GM20431 (cell line): ENCODE results near the gene BCAS1.
"Not testable (repeated sequence)": the region's sequence is repeated elsewhere in the genome, so short reads cannot be mapped to it uniquely, and the experiment has no call there.

Experiments
- in situ Hi-C: fragments of 300-500 bp; cut with MseI, MboI; formaldehyde crosslinking; loops from one replicate; pipeline ENCODE4 v1.15.0; 2020; ENCODE audit warnings: low sequenced_read_pairs; ENCODE audit not compliant: unreplicated experiment

Gene BCAS1

DNA sequence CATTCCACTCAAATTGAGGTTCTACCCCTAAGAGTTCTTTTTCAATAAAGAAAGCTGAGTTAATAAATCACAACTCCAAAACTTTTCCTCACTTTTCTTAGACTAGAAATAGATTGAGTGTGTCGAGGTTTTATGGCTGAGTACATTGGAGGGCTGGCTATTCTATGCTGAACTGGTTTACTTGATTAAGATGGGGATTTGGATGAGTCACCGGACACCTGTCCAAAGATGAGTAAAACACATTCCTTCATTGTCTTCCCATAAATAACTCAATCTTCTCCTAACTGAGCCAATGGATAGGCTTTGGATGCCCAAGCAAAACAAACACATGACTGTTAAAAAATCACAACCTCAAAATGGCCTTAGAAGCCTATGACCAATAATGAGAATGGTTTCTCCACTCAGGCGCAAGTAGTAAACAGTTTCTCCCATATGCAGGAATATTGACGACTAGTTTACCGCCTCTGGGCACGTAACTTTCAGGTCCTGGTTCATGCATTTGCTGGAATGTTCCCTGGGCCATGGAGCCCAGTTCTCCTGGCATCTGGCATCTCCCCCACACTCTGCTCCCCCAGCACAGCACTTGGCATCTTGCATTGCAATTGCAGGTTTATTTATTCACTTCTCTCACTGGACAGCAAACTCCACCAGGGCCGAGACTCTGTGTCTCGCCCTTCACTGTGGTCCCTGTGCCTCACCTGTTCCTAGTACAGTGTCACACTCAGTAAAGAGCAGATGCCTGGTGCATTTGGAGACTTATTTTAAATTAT is 43.9 kb downstream of the BCAS1 start:
- in situ Hi-C loops: no loop called here

DNA sequence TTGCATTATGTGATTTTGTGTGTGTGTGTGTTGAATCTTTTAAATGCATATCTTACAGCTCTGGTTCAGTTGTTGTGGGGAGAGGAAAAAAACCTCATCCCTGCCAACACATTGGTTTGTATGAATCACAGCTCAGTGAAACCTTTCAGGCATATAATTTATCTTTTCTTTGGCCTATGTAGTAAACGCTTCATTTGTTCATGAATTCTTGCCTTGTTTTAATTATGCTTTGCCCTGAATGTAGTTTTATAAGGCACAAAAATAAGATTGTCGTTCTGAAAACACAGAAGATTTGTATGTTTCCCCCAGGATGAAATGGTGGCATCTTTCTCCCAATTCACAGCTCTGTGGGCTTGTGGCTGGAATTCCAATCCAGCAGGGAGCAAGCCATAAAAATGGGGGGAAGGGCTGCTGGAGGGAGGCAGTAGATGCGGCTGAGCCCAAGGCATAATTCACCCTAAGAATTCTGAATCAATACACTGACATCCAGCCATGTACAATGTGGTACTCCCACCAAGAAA is 45.1 kb downstream of the BCAS1 start:
- in situ Hi-C loops: no loop called here

DNA sequence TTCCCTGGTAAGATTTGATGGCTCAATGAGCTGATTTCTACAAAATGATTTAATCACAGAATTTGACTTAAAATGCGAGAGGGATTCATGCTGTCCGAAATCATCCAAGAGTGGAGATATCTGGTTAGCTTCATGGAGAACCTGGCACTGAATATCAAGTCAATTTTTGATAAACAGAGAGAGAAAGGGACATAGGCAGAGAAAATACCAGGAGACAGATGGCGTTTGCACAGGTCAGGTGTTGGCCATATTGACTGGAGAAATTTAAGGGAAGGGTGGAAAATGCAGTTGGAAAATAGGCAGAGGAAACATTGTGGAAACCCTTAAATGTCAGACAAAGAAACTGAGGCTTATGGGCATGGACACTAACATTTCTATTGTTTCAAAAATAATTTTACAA is 47.0 kb downstream of the BCAS1 start:
- in situ Hi-C loops: no loop called here

DNA sequence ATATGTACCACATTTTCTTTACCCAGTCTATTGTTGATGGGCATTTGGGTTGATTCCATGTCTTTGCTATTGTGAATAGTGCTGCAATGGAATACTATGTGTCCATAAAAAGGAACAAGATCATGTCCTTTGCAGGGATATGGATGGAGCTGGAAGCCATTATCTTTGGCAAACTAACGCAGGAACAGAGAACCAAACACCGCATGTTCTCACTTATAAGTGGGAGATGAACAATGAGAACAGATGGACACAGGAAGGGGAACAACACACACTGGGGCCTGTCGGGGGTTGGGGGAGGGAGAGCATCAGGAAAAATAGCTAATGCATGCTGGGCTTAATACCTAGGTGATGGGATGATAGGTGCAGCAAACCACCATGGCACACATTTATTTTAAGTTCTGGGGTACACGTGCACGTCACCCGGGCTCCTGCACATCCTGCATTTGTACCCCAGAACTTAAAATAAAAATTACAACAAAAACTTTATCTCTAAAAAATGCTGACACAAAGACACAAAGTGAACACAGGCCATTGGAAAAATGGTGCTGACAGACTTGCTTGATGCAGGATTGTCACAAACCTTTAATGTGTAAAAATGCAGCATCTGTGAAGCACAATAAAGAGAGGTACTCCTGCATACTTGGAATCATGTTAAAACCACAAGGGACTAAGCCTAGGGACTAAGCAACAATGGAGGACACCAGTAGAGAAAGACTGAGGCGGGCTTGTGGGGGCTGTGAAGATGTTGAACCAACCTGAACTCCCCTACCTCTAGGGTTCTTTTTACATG is 48.8 kb downstream of the BCAS1 start:
- in situ Hi-C loops: no loop called here

DNA sequence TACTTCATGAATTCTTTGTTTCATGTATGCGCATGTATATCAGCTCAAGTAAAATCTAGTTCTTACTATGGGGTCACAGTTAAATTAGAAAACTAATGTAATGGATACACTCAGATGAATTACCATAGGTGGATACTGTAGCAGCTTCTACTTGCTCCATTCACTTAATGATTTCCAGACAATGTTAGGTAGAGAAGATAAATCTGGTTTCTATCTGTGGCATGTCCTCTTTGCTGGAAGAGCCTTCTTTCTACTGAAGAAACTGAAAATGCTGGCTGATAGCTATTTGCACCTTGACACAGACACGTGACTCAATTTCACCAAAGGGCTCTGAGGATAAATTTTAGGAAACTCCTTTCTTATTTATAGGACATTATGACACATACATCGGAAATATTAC is 49.5 kb downstream of the BCAS1 start:
- in situ Hi-C loops: no loop called here

DNA sequence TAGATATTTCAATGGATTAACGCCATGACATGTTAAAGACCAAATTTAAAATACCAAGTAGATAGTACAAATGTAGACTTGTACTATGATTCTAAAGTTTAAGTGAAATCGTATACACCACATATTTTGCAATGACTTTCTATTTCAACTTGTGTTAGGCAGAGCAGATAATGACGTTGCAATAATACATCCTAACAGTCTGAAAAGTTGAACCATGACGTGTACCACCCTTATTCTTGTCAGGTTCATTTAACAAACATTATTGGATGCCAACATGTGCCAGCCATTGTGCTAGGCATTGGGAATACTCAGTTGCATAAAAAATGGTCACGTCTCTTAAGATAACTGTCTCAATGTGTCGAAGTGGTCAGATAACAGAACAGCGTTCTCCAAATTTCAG is 50.0 kb downstream of the BCAS1 start:
- in situ Hi-C loops: no loop called here

DNA sequence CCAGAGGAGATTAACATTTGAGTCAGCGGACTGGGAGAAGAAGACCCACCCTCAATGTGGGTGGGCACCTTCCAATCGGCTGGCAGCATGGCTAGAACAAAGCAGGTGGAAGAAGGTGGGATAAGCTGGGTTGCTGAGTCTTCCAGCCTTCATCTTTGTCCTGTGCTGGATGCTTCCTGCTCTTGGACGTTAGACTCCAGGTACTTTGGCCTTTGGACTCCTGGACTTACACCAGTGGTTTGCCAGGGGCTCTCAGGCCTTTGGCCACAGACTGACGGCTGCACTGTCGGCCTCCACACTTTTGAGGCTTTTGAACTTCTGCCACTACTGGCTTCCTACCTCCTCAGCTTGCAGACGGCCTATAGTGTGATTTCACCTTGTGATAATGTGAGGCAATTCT is 50.8 kb downstream of the BCAS1 start:
- in situ Hi-C loops: no loop called here

DNA sequence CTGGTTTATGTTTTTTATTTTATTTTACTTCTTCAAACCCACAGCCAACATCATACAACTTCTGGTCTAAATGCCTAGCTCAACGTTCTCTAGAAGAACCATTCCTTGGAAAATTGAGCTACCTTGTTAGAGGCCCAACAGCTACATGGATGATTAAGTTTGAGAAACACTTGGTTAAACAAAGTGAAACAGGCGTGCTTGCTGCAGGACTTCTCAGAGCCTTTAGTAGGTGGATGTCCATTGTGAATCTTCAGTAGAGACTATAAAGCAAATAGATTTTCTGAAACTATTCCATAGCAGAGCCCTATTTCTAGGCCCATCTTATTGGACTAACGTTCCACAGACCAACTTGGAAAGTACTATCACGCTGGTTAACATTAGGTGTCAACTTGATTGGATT is 51.3 kb downstream of the BCAS1 start:
- in situ Hi-C loops: no loop called here

DNA sequence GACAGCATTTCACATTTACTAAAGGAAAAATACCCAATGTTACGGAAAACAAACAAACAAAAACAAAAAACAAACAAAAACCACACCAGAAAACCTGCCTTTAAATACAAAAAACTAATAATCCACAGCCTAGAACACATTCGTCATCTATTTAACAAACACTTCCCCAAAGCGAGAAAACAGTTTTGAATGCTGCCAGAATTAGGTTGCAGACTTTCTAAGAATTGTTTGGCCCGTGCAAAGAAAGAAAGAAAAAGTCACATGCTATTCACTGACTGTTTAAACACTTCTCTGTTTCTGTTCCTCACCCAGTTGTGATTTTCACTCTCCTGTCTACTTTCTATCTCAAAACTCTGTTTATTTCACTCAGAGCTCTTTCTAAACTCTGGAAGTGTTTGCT is 52.5 kb downstream of the BCAS1 start:
- in situ Hi-C loops: no loop called here

DNA sequence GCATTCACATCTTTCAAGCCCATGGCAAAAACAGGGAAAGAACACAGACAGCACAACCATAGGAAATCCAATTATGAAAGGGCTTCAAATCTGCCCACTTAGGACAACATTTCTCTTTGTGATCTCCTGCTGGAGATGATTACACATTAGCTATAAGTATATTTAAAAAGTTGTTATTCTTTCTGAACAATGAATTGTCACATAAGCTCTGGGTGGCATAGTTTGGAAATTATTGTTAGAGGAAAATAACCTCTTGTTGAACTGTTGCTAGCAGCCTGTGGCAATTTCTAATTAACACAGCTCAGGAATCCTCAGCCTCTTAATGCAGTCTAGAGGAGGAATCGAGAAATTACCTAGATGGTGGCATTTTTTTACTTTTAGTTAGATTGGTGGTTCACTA is 54.9 kb downstream of the BCAS1 start:
- in situ Hi-C loops: no loop called here

DNA sequence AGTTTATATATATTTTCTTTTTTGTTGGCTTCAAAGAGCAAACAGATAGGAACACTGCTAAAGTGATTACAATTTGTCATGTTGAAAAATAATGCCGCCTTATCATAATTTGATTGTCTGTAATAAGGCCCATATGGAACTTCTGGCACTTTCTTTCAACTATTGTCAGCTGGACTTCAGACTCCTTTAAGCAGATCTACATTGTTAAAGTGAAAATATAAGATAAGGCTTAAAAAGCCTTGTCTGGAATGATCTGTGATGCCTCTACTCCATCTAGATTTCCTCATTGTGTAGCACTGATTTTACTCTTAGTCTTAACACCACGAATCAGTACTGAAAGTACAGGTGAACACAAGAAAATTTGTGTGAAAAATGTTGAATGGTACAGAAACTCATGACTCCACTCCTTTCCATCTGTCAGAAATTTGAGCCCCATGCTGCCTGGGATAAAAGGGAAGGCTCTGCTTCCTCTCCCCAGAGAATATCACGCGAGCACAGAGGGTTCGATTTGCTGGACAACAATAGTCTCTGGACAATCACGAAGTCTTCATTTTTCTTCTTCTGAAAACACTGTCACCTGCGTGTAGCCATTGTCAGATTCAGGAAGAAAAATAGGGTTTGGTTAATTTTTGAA is 56.0 kb downstream of the BCAS1 start:
- in situ Hi-C loops: no loop called here

DNA sequence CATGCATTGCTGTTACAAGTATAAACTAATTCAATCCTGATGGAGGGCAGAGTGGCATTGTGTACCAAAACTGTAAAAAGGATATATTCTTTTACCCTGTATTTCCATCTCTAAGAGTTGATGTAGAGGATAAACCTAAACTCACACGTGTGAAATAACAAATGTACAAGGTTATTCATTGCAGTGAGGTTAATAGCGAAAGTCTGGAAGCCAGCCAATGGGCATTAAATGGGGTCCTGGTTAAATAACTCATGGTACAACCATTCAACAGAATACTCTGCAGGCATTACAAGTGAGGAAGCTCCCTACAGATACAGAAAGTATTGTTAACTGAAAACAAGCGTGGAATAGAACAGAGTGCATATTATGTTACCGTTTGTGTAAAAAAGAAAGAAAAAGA is 56.9 kb downstream of the BCAS1 start:
- in situ Hi-C loops: no loop called here

DNA sequence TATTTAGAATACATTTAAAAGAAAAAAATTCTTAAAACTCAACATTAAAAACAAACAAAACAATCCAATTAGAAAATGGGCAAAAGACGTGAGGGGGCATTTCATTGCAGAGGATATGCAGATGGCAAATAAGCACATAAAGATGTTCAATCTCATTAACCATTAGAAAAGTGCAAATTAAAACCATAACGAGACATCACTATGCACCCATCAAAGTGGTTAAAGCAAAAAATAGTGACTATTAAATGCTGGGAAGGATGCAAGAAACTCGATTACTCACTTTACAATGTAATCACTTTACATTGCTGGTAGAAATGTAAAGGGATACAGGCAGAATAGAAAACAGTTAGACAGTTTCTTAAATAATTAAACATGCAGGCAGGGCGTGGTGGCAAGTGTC is 59.0 kb downstream of the BCAS1 start:
- in situ Hi-C loops: no loop called here

DNA sequence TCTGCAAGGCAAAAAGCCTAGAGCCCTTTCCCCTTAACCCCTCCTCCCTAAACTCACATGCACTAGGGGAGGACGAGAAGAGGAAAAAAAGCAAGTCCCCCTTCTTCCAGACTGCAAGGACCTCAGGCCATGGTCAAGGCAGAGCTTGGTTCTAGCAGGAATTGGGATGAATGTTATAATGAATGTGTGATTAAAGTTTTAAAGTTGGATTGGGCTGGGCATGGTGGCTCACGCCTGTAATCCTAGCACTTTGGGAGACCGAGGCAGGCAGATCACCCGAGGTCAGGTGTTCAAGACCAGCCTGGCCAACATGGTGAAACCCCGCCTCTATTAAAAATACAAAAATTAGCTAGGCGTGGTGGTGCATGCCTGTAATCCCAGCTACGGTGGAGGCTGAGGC is 64.2 kb downstream of the BCAS1 start:
- in situ Hi-C loops: not testable (repeated sequence)

DNA sequence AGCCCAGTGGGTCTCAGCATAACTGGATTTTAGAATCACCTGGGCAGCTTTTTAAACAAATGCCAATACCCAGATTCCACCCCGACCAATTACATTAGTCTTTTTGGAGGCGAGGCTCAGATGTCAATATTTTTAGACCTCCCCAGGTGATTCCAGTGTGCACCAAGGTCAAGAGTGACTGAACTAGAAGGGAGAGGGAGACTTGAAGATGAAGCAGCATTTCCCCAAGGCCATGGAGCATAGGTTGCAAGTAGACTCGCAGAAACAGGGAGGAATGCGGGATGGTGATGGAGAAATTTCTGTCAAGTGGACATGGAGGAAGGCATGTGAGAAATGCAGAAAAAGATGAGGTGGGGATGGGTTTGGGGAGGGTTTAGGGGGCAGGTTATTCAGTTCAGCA is 64.9 kb downstream of the BCAS1 start:
- in situ Hi-C loops: no loop called here

DNA sequence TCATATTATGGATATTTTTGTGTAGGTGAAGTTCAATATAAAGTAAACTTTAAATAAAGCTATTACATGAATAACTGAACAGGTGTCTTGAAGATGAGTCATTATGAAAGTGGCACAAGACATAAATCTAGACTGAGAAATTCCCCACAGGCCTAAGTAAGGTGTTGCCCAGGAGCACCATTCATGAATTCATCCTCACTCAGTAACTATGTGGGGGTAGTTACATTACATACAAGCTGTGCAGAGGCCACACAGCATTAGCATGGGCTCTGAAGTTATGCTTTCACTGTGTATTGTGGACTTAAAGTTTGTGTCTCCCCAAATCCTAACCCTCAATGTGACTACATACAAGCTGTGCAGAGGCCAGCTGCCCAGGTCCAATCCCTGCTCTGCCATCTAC is 65.9 kb downstream of the BCAS1 start:
- in situ Hi-C loops: no loop called here

DNA sequence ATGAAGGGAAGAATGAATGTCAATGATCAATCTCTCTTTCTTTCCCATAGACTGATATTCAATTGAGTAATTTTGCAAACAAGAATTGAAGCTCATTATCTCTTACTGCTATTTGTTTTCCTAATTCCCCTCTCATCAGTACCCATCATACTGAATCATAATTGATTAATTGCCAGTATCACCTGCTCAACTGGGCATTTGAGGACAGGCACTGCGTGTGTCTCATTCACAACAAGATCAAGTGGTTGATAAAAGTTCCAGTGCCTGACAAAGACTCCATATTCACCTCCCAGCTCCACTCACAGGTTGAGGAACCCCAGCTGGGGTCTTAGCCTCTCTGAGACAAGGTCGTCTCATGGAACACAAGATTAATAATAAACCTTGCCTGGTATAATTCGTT is 67.7 kb downstream of the BCAS1 start:
- in situ Hi-C loops: no loop called here

DNA sequence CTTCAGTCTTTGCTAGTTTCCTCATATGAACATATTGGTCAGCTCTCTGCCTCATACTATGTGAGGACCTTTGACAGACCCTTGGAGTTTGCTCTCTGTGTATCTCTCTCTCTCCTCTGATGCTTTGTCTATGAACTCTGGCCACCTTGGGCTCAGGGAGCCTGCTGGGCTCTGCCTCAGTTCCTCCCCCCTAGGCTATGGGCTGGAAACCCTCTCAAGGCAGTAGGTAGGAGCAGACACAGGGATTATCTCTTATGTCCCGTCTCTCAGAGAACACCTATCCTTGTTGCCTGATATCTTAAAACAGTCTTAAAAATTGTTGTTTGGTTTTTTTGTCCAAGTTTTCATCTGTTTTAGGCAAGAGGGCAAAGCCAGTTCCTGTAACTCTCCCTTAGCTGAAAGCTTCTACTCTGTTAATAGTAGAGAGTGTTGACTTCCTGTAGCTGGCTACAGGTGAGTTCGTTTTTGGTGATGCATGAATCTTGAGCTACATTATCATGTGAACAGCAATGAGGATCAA is 68.3 kb downstream of the BCAS1 start:
- in situ Hi-C loops: no loop called here

DNA sequence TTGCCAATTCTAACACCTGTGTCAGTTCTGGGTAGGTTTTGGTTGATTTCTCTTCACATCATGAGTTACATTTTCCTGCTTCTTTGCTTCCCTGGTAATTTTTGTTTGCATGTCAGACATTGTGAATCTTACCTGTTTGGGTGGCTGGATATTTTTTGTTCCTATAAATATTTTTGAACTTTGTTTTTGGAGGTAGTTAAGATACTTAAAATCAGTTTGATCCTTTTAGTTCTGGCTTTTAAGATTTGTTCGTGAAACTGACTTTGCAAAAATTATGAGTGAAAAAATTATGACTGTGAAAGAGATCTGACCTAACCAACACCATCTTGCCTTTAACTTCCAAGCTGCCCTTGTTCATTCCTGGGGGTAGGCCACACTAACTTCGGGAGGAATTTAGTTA is 69.5 kb downstream of the BCAS1 start:
- in situ Hi-C loops: no loop called here

DNA sequence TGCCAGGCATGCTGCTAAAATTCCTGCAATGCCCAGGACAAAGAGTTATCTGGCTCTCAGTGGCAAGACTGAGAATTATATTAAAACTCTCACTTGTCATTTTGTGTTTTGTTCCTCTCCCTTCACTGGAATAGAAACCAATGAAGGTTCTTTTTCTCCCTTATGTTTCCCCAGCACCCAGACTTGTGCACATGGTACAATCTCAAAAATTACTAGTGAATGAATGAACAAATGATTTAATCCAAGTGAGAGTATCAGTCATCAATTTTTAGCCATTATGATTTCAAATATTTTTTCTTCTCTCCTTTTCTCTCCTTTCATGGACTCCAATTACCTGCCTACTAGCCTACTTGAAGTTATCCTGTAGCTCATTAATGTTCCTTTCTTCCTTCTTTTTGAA is 70.1 kb downstream of the BCAS1 start:
- in situ Hi-C loops: no loop called here

DNA sequence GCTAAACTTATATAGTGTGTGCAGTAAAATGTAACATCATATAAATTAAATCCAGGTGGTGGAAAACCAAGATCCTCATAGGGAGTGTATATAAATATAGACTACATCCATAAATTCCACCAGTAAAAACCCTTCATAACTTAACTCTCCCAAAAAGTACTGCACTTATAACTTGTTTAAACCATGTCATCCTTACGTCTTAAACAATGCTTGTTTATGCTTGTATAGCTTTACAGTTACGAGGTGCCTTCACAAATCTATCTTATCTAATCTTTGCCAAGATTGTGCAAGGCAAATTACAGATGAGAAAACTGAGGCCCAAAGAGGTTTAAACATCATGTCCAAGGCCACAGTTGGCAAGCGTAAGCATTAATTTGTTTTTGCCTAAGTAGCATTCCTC is 71.3 kb downstream of the BCAS1 start:
- in situ Hi-C loops: no loop called here
